Fibroblast of upper back skin (primary cell): ENCODE data around the gene CABP1.

ENCODE experiments used
- DNase-seq: peaks from one replicate; pipeline ENCODE4 v3.0.0-alpha.2; 2013

CABP1 gene

DNA sequence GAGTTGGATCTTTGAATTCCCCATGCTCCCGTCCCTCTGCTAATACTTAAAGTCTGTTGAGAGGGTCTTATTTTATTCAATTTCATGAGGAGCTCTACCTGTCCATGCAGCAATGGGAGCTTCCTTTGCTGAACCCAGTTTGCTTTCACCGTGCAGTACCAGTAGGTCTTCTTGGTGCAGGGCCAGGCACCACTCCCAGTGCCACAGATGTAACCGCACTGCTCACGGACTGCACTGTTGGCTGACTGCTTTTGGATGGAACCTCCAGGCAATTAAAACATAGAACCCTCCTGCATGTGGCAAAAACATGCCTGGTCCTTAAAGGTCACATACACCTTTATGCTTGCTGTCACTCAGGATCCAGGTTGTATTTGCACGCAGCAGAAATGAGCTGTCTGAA is 9.3 kb upstream of the CABP1 start:
- no peak for DNase-seq

DNA sequence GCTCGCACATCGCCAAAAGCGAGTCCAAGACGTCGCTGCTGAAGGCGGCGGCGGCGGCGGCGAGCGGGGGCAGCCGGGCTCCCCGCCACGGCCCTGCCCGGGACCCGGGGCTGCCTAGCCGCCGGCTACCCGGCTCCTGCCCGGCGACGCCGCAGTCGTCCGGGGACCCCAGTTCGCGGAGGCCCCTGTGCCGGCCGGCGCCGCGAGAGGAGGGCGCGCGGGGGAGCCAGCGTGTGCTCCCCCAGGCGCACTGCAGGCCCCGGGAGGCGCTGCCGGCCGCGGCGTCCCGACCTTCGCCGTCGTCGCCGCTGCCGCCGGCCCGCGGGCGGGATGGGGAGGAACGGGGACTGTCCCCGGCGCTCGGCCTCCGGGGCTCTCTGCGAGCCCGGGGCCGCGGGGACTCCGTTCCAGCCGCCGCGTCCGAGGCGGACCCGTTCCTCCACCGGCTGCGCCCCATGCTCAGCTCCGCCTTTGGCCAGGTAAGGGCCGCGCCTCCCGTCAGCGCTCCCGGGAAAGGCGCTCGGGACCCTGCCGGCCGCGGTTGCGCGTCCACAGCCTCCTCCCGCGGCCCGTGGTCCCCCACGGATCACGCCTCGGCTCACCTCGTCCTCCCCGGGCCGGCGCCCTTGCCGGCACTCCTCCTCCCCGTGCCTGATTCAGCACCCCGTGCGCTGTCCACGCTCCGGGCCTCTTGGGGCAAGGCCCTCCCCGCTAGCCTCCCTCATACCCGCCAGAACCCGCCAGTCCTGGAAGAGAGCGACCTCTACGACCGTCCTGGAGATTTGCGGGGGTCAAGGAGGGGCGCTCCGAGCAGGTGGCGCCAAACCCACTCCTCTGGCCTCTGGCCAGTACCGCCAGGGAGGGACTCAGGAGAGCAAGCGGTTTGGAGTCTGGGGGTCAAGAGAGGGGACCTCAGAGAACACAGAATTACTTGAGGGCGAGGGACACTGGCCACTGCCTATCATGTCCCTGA is 721 bp downstream of the CABP1 start:
- peak; percentile 27 for DNase-seq

DNA sequence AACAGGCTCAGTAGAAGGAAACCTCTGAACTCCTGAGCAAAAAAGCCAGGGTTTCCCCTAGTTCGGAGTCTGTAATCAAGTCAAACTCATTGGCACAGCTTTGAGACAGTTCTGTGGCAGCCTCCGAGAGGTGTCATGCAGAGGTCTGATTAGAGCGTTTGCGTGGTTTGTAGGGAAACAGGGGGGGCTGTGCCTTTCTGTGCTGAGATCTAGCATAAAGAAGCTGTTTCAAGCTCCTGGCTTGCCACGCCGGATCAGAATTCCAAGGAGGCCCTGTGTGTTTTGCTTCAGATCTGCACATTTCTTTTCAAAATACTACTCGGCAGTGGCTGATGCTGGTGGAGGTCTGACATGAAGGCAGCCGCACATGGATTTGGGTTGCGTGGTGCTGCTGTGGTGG is 1.7 kb downstream of the CABP1 start:
- no peak for DNase-seq

DNA sequence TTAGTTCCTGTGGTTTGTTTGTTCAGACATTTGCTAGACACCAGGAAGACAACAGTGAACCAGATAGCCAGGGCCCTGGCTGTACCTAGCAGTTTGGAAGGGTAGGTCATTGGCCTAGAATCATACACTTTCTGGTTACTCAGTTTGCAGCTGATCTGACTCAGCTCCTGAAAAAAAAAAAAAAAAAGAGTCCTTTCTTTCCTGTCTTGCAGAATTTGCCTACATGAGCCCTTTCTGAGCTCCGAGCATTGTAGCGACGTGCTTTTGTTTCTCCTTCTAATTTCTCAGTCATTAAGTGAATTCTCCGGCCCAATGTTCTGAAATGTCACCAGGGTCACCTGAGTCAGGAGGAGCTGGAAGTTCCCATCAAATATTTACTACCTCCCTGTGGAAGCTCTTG is 2.4 kb downstream of the CABP1 start:
- DNase-seq, result no peak

DNA sequence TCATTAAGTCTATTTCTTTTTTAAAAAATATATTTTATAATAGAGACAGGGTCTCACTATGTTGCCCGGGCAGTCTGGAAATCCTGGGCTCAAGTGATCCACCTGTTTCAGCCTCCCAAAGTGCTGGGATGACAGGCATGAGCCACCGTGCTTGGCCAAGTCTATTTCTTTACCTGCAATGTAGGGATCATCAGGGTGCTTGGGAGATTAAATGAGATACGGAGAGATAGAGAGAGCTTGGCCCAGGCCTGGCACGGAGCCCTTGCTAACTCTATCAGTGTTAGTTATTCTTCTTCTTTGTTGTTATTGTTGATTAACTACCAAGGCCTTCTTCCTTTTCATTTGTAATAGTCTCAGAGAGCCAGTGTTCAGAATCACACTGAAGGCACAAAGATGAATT is 3.1 kb downstream of the CABP1 start:
- DNase-seq, result no peak

DNA sequence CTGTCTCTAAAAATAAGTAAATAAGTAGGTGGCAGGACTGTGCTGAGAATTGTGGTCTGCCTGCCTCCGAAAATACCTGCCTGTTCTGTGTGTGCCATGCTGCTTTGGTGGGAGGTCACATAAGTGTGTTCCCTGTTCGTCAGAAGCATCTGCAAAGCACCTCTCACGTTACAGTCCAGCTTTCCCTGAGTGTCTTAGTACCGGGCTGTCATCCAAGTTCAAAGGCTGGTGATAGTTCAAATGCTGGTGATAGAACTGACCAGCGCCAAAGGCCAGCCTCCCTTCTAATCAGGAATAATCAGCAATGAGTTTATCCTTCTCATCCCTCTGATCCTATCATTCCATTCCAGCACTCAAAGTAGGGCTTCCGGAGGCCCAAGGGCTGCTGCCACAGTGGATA is 5.6 kb downstream of the CABP1 start:
- DNase-seq, result no peak

DNA sequence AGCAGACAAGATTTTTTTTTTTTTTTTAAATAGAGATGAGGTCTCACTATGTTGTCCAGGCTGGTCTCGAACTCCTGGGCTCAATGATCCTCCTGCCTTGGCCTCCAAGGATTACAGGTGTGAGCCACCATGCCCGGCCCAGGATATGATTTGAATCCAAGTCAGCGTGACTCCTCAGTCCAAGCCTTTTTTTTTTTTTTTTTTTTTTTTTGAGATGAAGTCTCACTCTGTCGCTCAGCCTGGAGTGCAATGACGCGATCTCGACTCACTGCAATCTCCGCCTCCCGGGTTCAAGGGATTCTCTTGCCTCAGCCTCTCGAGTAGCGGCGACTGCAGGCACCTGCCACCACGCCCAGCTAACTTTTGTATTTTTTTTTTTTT is 6.9 kb downstream of the CABP1 start:
- no peak for DNase-seq

DNA sequence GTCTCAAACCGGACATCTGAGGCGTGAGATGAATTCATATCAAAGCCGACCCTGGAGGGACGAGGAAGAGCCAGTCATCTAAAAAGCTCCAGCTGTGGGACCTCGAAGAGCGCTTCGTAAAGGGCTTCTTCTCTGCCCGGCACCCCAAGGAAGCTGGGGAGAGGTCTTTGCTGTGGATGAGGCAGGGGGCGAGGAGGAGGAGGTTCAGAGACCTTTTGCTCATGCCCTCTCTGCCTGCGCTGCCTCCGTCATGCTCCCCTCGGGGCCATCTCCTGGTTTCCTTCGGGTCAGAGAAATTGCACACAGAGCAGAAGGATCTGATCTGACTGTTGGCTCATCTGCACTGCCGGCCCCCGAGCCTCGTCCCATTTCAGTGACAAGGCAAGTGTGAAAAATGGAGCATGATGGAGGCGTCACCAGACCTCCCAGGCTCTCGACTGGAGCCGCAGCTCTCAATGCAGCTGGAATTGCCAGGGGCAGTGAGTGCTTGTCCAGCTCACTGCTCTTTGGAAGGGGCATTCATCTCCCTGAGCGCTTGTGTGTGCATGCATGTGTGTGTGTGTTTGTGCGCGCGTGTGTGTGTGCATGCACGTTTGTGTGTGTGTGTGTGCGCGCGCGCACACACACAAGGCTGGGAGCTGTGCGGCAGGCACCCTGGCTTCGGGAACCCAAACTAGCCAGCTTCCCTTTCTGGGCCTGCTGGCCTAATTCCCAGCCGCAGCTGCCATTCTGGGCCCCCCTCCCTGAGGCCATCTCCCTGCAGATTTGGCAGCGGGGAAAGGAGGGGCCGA is 9.2 kb downstream of the CABP1 start:
- DNase-seq, result peak; percentile 3

DNA sequence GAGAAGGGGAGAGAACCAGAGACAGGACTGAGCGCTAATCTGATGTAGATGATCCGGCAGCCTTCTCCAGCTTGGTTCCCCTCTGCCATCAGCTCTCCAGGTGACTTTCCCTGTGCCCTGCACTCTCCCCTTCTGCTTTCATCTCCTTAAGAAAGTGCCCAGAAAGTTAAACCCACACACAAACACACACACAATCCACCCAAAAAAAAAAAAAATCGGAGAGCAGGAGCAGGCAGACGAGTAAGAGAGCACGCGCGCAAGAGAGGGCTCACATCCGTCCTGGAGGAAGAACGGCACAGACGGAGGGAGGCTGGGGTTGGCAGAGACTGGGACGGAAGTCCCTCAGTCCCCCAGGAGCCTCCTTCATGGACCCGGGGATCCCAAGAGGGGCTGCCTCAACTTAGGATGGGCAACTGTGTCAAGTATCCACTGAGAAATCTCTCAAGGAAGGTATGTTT is 9.8 kb downstream of the CABP1 start:
- DNase-seq, result no peak

DNA sequence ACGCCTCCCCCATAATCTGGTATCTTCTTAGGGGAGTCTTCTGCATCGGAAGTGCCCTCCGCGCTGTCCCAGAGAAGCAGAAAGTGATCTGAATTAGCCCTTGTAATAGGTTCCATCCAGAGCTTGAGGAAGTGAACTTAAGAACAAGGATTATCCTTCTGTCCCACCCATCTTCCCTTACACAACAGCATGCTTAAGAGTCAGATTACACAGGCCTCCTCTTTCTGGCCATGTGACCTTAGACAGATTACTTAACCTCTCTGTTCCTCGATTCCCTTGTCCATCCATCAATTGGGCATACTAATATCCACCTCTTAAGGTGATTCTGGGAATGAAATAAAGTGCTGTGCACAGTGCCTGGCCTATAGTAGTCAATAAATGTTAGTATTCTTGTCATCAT is 11.4 kb downstream of the CABP1 start:
- DNase-seq, result no peak

DNA sequence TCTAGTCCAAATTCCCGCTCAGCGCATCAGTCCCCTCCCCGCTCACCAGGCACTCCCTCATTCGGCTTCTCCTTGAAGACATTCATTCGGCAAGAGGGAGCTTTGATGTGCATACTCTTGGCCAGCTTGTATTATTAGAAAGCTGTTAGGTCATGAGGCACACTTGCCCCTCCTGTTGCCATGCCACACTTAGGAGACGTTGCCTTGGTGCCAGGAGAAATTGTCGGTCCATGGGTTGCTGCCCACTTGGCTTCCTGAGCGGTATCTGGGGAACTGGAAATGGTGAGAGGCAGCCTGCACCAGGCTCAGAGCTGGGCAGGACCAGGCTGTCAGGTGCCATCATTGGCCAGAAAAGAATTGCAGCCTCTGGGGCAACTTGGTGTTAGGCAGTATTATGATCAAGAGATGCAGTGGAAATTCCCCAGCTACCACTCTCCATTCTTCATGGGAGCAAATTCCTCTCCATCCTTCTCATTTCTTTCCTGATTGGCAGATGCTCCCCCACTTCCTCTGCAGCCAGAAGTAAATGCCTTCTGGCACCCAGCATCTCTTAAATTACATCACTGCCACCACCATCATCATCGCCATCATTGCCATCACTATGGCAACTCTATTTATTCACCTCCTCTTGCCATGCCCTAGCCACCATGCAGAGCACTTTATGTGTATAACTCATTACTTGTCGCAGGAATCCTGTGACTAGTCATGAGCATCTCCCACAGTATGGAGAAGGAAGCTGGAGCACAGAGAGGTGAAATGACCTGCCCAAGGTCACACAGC is 12.4 kb downstream of the CABP1 start:
- no peak for DNase-seq

DNA sequence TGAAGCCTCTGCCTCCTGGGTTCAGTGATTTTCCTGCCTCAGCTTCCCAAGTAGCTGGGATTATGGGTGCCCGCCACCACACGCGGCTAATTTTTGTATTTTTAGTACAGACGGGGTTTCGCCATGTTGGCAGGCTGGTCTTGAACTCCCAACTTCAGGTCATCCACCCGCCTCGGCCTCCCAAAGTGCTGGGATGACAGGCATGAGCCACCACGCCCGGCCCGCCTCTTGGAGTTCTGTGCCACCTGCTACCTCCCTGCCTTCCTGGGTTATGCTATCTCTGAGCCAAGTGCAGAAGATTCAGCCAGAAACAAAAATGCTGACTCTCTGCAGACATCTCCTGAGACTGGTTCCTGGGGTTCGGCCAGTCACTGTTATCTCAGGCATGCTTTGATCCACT is 13.2 kb downstream of the CABP1 start:
- no peak for DNase-seq

DNA sequence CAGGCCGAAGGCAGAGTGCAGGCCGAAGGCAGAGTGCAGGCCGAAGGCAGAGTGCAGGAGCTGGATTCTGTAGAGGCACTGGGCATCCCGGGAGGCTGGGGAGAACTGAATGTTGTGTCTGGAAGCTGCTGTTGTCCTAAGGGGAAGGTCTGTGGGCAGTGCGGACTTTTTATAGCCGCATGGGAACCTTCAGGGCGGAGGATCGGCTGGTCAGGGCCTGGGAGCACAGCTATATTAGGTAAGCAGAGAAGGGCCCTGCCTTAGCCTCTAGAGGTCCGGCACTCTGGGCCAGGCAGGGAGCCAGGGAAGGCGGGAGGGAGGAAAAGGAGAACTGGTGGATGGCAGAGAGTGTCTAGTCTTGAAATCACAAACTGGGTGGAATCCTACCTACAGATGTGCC is 14.2 kb downstream of the CABP1 start:
- DNase-seq, result no peak

DNA sequence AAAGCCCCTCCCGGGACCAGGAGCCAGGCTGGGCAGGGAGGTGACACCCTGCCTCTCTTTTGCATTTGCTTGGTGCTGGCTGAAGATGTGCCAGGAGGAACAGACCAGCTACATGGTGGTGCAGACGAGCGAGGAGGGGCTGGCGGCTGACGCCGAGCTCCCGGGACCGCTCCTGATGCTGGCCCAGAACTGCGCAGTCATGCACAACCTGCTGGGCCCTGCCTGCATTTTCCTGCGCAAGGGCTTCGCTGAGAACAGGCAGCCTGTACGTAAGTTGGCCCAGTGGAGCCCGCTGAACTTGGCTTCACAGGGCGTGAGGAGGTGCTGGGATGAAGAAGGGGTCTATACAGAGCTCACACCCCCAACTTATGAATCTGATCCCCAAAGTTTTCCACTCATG is 15.6 kb downstream of the CABP1 start:
- DNase-seq, result no peak

DNA sequence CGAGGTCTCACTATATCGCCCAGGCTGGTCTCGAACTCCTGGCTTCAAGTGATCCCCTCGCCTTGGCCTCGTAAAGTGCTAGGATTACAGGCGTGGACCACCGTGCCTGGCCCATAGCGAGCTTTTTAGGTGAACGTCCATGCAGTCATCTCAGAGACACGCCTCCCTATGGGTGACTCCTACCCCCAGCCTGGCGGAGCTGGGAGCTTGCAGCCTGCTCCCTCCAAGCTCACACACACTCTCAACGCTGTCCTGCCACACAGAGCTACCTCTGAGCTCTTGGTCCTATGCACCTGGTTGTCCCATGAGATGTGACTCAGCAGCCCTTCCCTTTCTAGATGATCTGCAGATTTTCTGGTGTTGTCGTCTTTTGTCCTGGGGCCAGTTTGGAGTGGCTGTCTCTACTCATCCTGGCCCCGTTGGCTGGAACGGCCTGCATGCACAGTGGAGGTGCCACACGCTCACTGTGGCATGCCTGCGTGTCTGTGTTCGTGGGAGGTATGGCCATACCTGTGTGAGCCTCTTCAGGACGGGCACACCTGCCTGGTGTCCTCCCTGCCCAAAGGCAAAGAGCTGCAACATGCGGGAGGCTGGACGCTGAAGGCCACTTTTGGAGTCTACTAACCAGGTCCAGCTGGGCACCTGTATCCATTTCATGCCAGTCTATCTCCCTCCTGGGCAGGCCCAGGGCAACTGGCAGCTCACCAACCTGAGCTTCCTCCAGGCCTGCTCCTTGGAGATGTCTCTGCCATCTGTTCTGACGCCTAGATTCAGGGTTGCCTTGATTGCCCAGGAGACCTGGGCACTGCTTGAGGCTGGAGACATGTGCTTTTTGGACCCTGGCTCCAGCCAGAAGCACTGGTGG is 18.1 kb downstream of the CABP1 start:
- no peak for DNase-seq

DNA sequence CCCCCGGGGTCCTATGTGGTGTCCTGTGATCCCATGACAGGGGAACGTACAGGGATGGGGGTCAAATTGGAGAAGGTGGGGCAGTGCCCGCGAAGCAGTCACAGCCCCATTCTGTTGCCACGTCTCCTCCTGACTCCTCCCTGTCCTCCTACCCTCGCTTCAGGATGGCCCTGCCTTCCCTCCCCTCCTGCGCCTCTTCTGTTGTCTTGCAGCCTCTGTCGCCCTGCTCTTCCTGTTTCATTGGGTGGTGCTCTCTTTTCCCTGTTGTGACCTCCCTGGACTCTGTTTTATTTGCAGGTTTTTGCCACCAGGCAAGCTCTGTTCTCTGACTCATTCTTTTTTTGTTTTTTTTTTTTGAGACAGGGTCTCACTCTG is 18.7 kb downstream of the CABP1 start:
- DNase-seq, result no peak

DNA sequence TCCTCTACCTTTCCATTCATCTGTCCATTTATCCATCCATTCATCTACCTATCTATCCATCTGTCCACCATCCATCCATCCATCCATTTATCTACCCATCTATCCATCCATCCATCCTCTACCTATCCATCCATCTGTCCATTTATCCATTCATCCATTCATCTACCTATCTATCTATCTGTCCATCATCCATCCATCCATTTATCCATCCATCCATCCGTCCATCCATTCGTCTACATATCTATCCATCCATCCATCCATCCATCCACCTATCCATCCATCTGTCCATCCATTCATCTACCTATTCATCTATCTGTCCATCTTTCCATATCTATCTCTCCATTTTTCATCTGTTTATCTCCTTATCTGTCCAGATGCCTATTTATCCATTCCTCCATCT is 21.0 kb downstream of the CABP1 start:
- no peak for DNase-seq

DNA sequence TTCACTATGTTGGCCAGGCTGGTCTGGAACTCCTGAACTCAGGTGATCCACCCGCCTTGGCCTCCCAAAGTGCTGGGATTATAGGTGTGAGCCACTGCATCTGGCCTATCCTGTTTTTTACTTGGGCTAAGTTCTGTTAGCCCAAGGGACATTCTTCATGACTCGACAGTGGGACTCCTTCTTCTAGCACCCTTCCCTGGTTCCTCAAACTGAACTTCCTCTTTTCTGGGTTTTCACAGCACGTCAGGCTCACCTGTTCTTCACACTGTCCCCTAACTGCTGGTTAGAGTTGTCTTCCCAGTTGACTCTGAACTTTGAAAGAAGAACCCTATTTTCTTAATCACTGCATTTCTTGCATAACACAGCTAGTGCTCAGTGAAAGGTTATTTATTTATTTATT is 22.5 kb downstream of the CABP1 start:
- DNase-seq, result no peak

DNA sequence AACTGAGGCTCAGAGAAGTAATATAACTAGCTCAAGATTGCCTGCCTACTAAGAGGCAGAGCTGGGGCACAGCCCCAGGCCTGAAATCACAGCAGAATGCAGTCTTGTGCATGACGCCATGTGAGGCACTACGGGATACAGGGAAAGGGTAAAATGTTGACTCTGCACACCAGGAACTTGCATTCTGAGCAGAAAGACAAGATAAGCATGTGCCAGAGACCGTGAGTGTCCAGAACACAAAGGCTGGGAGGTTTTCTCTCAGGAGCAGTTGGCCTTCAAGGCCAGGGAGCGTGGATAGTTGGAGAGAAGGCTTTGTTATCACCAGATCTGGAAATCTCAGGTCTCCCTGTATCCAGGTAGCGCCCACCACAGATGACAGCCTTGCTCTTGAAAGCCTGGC is 23.3 kb downstream of the CABP1 start:
- no peak for DNase-seq

DNA sequence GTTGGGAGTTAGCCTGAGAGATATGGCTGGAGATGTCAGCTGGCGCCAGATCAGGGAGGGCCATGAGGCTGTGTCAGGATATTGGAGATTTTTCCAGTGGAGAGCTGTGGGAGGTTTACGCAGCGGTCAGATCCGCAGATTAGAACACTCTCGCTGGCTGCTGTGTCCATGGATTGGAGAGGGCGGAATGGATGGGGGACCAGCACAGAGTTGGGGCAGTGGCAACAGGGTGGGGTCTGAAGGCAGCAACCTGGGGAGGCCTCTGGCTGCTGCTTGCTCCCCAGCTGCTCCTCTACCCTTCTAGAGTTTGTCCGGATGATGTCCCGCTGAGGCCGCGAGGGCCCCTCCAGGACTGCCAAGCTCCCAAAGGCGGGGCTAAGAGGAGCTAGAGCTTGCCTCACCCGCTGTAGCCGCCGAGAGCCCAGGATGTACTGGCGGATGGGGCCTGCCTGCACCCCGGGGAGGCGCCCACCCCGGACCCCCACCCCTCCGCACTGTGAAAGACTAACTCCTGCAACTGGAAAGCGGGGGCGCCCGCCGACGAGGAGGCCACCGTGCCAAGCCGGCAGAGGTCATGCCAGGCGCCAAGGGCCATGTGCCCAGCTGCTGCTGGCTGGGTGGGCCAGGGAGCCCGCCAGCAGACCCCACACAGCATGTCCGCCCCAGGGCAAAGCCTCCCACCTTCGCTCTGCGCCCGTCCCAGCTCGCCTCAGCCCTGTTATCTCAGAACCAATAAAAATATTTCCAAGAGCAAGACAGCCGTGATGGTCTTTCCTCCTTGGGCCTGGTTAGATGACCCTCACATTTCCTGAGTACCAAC is 26.4 kb downstream of the CABP1 start:
- no peak for DNase-seq

DNA sequence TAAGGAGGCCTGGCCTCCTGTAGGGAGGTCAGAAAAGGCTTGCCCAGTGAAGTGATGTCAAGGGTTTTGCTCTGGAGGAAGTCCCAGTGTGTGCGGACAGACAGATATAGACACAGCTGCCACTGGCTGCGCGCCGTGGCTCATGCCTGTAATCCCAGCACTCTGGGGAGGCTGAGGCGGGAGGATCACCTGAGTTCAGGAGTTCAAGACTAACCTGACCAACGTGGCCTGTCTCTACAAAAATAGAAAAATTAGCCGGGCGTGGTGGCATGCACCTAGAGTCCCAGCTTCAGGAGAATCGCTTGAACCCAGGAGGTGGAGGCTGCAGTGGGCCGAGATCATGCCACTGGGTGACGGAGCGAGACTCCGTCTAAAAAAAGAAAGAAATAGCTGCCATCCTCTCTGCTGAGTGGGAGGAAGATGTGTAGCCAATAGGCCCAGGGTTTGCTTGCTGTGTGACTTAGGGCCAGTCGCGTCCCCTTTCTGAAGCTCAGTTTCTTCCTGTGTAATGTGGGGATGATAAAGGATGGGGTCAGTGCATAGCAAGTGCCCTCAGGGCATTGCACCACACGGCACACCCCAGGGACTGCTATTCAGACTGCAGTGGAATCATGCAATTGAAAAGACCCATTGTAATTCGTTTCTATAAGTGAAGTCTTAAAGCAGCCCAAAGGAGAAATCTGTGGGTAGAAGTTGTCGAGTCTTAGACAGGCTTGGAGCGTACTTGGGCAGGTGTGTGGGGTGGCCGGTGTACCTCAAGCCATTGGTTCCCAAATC is 27.9 kb downstream of the CABP1 start:
- DNase-seq, result no peak
